IMR-90 (cell line): ENCODE data around the gene CES2. TPM values are rescaled to one million over a fixed set of nuclear protein-coding genes. Genes with fewer than 3 reads are reported as not detected.

Experiments used
- ATAC-seq: fragments of 200-7000 bp; cut with Tn5 transposase; 2 replicates; pipeline ENCODE4 v1.9.1; 2020; ENCODE audit warnings: low read depth, mild to moderate bottlenecking, moderate library complexity
- BruUV-seq: library from RNA; stranded (reverse); fragments of 400-500 nt; replicated peaks from 2 replicates; lab custom pipeline; 2021; lab: Mats Ljungman, UMichigan
- CTCF ChIA-PET: fragments of 300-600 bp; formaldehyde crosslinking; extraction: SDS; loops from one replicate; lab custom pipeline; 2021; ENCODE audit warnings: antibody characterized with exemption; lab: Yijun Ruan, JAX
- POLR2A ChIA-PET: fragments of 300-600 bp; sonication (Branson Sonifier 250); formaldehyde crosslinking; loops from one replicate; lab custom pipeline; 2022; ENCODE audit warnings: antibody characterized with exemption; ENCODE audit not compliant: unreplicated experiment; lab: Charles Lee
- DNase-seq: peaks from one replicate; pipeline ENCODE4 v3.0.0; 2013
- H2AFZ ChIP-seq: replicated peaks from 2 replicates; pipeline ENCODE3; 2013; ENCODE audit warnings: low read length, mild to moderate bottlenecking; ENCODE audit not compliant: poor library complexity
- H2AK5ac ChIP-seq: 2 replicates; pipeline ENCODE4 v1.6.1; 2013; ENCODE audit warnings: low read depth, low read length, inconsistent platforms
- H2AK9ac ChIP-seq: replicated peaks from 2 replicates; pipeline ENCODE3; 2013; ENCODE audit warnings: mild to moderate bottlenecking, low read depth, low read length, moderate library complexity; ENCODE audit not compliant: poor library complexity
- H2BK120ac ChIP-seq: 2 replicates; pipeline ENCODE4 v1.6.1; 2013; ENCODE audit warnings: low read depth, low read length, inconsistent platforms
- H2BK15ac ChIP-seq: 3 replicates; pipeline ENCODE4 v1.6.1; 2013; ENCODE audit warnings: low read depth, low read length, inconsistent platforms
- H2BK20ac ChIP-seq: 2 replicates; pipeline ENCODE4 v1.6.1; 2013; ENCODE audit warnings: low read depth, mild to moderate bottlenecking, inconsistent platforms, low read length, moderate library complexity
- H2BK5ac ChIP-seq: 2 replicates; pipeline ENCODE4 v1.6.1; 2013; ENCODE audit warnings: mild to moderate bottlenecking, low read depth, low read length, inconsistent platforms; ENCODE audit not compliant: poor library complexity, severe bottlenecking
- H3K14ac ChIP-seq: replicated peaks from 2 replicates; pipeline ENCODE4 v1.6.1; 2013; ENCODE audit warnings: low read depth, low read length, inconsistent platforms
- H3K18ac ChIP-seq: 2 replicates; pipeline ENCODE4 v1.6.1; 2013; ENCODE audit warnings: low read depth, low read length, control low read depth
- H3K23ac ChIP-seq: 2 replicates; pipeline ENCODE4 v1.6.1; 2013; ENCODE audit warnings: low read depth, low read length, inconsistent platforms
- H3K27ac ChIP-seq: 2 replicates; pipeline ENCODE4 v1.5.1; 2013; ENCODE audit warnings: mild to moderate bottlenecking, control low read depth, low read length; ENCODE audit not compliant: insufficient read depth
- H3K27me3 ChIP-seq: 2 replicates; pipeline ENCODE4 v1.6.1; 2013; ENCODE audit warnings: low read length; ENCODE audit not compliant: control insufficient read depth, insufficient read depth
- H3K36me3 ChIP-seq: 2 replicates; pipeline ENCODE4 v1.6.1; 2013; ENCODE audit warnings: low read length, mixed read lengths; ENCODE audit not compliant: control insufficient read depth, insufficient read depth
- H3K4ac ChIP-seq: 2 replicates; pipeline ENCODE4 v1.6.1; 2013; ENCODE audit warnings: low read depth, low read length, inconsistent platforms
- H3K4me1 ChIP-seq: 2 replicates; pipeline ENCODE4 v1.6.1; 2013; ENCODE audit warnings: low read length, mixed read lengths; ENCODE audit not compliant: control insufficient read depth, insufficient read depth
- H3K4me2 ChIP-seq: 2 replicates; pipeline ENCODE4 v1.6.1; 2013; ENCODE audit warnings: low read depth, mild to moderate bottlenecking, control low read depth, low read length, moderate library complexity
- H3K4me3 ChIP-seq: 2 replicates; pipeline ENCODE4 v1.5.1; 2013; ENCODE audit warnings: low read depth, mild to moderate bottlenecking, control low read depth, low read length, moderate library complexity; ENCODE audit not compliant: insufficient read depth
- H3K56ac ChIP-seq: 2 replicates; pipeline ENCODE4 v1.6.1; 2013; ENCODE audit warnings: low read length, inconsistent platforms; ENCODE audit not compliant: insufficient read depth; ENCODE audit errors: extremely low read depth
- H3K79me1 ChIP-seq, 2 experiments: 2 replicates each; pipeline ENCODE4 v1.6.1; 2013; ENCODE audit warnings: low read length in 2 of 2, inconsistent platforms in 1 of 2, low read depth in 1 of 2
- H3K9ac ChIP-seq: 2 replicates; pipeline ENCODE4 v1.6.1; 2013; ENCODE audit warnings: low read depth, low read length, control low read depth
- H3K9me1 ChIP-seq: 2 replicates; pipeline ENCODE4 v1.6.1; 2013; ENCODE audit warnings: low read length, inconsistent platforms; ENCODE audit not compliant: insufficient read depth
- H3K9me3 ChIP-seq: 2 replicates; pipeline ENCODE4 v1.6.1; 2013; ENCODE audit warnings: low read length; ENCODE audit not compliant: control insufficient read depth, insufficient read depth
- H4K20me1 ChIP-seq: 2 replicates; pipeline ENCODE4 v1.6.1; 2013; ENCODE audit warnings: low read length, inconsistent platforms; ENCODE audit not compliant: insufficient read depth
- H4K5ac ChIP-seq: 2 replicates; pipeline ENCODE4 v1.6.1; 2013; ENCODE audit warnings: mild to moderate bottlenecking, low read depth, low read length, control low read depth
- H4K8ac ChIP-seq, 2 experiments: 2 replicates each; pipeline ENCODE4 v1.6.1; 2013; ENCODE audit warnings: low read depth in 2 of 2, low read length in 2 of 2, control low read depth in 1 of 2, inconsistent platforms in 1 of 2
- H4K91ac ChIP-seq: 2 replicates; pipeline ENCODE4 v1.6.1; 2013; ENCODE audit warnings: low read depth, low read length, inconsistent platforms; ENCODE audit not compliant: insufficient read depth
- BHLHE40 ChIP-seq: fragments of 150-350 bp; IDR thresholded peaks from 2 replicates; pipeline ENCODE4 v1.6.1; 2016; ENCODE audit warnings: mild to moderate bottlenecking, low read depth, low read length
- CEBPB ChIP-seq: IDR thresholded peaks from 2 replicates; pipeline ENCODE4 v1.6.1; 2012; ENCODE audit warnings: low read depth, low read length, improper control_type of control experiment
- CTCF ChIP-seq: conservative IDR thresholded peaks from 2 replicates; pipeline ENCODE4 v1.5.1; 2012; ENCODE audit warnings: mild to moderate bottlenecking, low read depth, low read length, improper control_type of control experiment
- MXI1 ChIP-seq: IDR thresholded peaks from 2 replicates; pipeline ENCODE4 v1.6.1; 2012; ENCODE audit warnings: low read depth, mild to moderate bottlenecking, low read length, moderate library complexity, borderline replicate concordance
- RAD21 ChIP-seq: IDR thresholded peaks from 2 replicates; pipeline ENCODE4 v1.6.1; 2012; ENCODE audit warnings: low read length, improper control_type of control experiment
- RFX5 ChIP-seq: IDR thresholded peaks from 2 replicates; pipeline ENCODE4 v1.8.0; 2012; ENCODE audit warnings: low read depth, mild to moderate bottlenecking, low read length, moderate library complexity
- WGBS, 2 experiments: methylation state at CpG; one replicate each; pipeline versions ENCODE4 v1.1.5 to v1.1.7; 2013; ENCODE audit warnings: missing lambda C conversion rate in 2 of 2; ENCODE audit not compliant: insufficient read length in 1 of 2; ENCODE audit errors: extremely low coverage in 2 of 2; 5-methylcytosine and 5-hydroxymethylcytosine counted together
- dilution Hi-C: fragments of 300-500 bp; cut with HindIII; formaldehyde crosslinking; loops from one replicate; pipeline ENCODE4 v1.14.3; 2018; ENCODE audit warnings: low sequenced_read_pairs; ENCODE audit not compliant: unreplicated experiment
- in situ Hi-C: fragments of 300-500 bp; cut with MboI; formaldehyde crosslinking; loops from 3 replicates; pipeline ENCODE4 v1.14.3; 2019; ENCODE audit warnings: low sequenced_read_pairs, inconsistent platforms, mixed read lengths
- intact Hi-C: fragments of 100-400 bp; cut with micrococcal nuclease; formaldehyde crosslinking; loops from 2 replicates; pipeline ENCODE4 v1.10.0; 2022
- polyA plus RNA-seq, 3 experiments: library from polyadenylated mRNA; depleted of rRNA; stranded (reverse); fragments of >200 nt; gene quantifications; 2 replicates each; pipeline ENCODE4 v1.2.3, GENCODE V29; 2012; ENCODE audit warnings: low replicate concordance in 1 of 3
- total RNA-seq: library from RNA; depleted of rRNA; stranded (reverse); fragments of >200 nt; gene quantifications from 2 replicates; pipeline ENCODE4 v1.2.3, GENCODE V29; 2012

CES2 gene
- total and polyA plus RNA-seq, 2 of the 4 experiments (the other 2 are of a cell fraction), result 15.1 to 23.2 TPM

GRCh38 chr16:66902648-66903543 lies 32.4 kb upstream of the CES2 start:
- no peak overlapping the region for H3K14ac ChIP-seq
- H2BK120ac ChIP-seq, result peak overlapping the region; percentile 98
- dilution Hi-C loops, result no loop called here
- H4K5ac ChIP-seq, result no peak overlapping the region
- no peaks in the 10 kb centered on the region for H3K9me3 ChIP-seq
- H4K8ac ChIP-seq, result no peak overlapping the region; a peak in 1 of 4 replicates
- intact Hi-C loops, result no loop called here
- no peak overlapping the region for H2BK15ac ChIP-seq
- H3K79me1 ChIP-seq, result peaks cover 0 to 10% of the 10 kb centered on the region in 2 experiments; a peak in 2 of 4 replicates
- H4K20me1 ChIP-seq, result no peaks in the 10 kb centered on the region
- peak overlapping the region; percentile 96 for H3K4ac ChIP-seq
- H3K23ac ChIP-seq, result no peak overlapping the region
- DNase-seq, result no peak
- H4K91ac ChIP-seq, result peak overlapping the region; percentile 89
- no peak overlapping the region for H2AK9ac ChIP-seq
- no peak for TF ChIP-seq RFX5
- TF ChIP-seq CEBPB, result no peak
- TF ChIP-seq RAD21, result no peak
- no peak for TF ChIP-seq BHLHE40
- TF ChIP-seq MXI1, result no peak
- TF ChIP-seq CTCF, result 0 out of 2 replicates have a peak, but pooled peaks have one; percentile 3
- WGBS, 2 experiments, result 84% methylated on average over 2 of the region's 14 CpGs; no CpG with 5 or more reads in 1 of the 2 experiments
- no peak overlapping the region for H3K56ac ChIP-seq
- no peak for ATAC-seq
- POLR2A ChIA-PET, result no interaction called here
- 0 out of 2 replicates have a peak overlapping the region, but pooled peaks have one; percentile 16 for H3K18ac ChIP-seq
- no peak overlapping the region for H3K4me2 ChIP-seq
- no peaks in the 10 kb centered on the region for H3K27me3 ChIP-seq
- peaks cover 53% of the 10 kb centered on the region for H3K9me1 ChIP-seq
- H3K4me3 ChIP-seq, result no peak overlapping the region
- H2BK5ac ChIP-seq, result no peak overlapping the region
- no TSS peak for BruUV-seq
- H3K4me1 ChIP-seq, result peaks cover 49% of the 10 kb centered on the region
- no peak overlapping the region for H3K9ac ChIP-seq
- CTCF ChIA-PET, result interaction anchor here (1.1 kb wide), 1 partner anchor 26 kb away, joined by 3 read pairs; no protein-coding TSS in a partner anchor
- peak overlapping the region; percentile 56 for H2AK5ac ChIP-seq
- H2BK20ac ChIP-seq, result peak overlapping the region; percentile 43
- in situ Hi-C loops, result no loop called here
- H2AFZ ChIP-seq, result no peak overlapping the region
- H3K27ac ChIP-seq, result no peak overlapping the region
- no peaks in the 10 kb centered on the region for H3K36me3 ChIP-seq
